Stimulated activated CD4-positive, alpha-beta T cell treated with anti-CD3 and anti-CD28 coated beads, TNF-alpha, amount 100 ng/mL, for 1 hour (primary cell): ENCODE data around the gene AMMECR1.

Experiments used
- DNase-seq, 3 donors: peaks; one replicate each; pipeline ENCODE4 v3.0.0-alpha.2; 2020; ENCODE audit warnings: low read depth in 3 of 3, low spot score in 1 of 3

AMMECR1 gene

GRCh38 chrX:110311437-110312230 lies 6.3 kb downstream of the AMMECR1 start:
- DNase-seq, result no peak

GRCh38 chrX:110310896-110311295 lies 7.0 kb downstream of the AMMECR1 start:
- DNase-seq, result peak in 1 of 3 donors; percentile 1

- no peak for DNase-seq
Measured at GRCh38 chrX:110310000-110310790, 7.7 kb downstream of the AMMECR1 start.

- DNase-seq, result no peak
Measured at GRCh38 chrX:110308220-110308619, 9.7 kb downstream of the AMMECR1 start.

GRCh38 chrX:110304884-110305283 lies 13.0 kb downstream of the AMMECR1 start:
- no peak for DNase-seq

GRCh38 chrX:110304371-110304770 lies 13.5 kb downstream of the AMMECR1 start:
- DNase-seq, result no peak

- no peak for DNase-seq
Measured at GRCh38 chrX:110302975-110303374, 14.9 kb downstream of the AMMECR1 start.

- DNase-seq, result no peak
Measured at GRCh38 chrX:110301194-110301593, 16.7 kb downstream of the AMMECR1 start.

- DNase-seq, result no peak
Measured at GRCh38 chrX:110294087-110294486, 23.8 kb downstream of the AMMECR1 start.

- no peak for DNase-seq
Measured at GRCh38 chrX:110293658-110294057, 24.2 kb downstream of the AMMECR1 start.

- no peak for DNase-seq
Measured at GRCh38 chrX:110287605-110288004, 30.3 kb downstream of the AMMECR1 start.

GRCh38 chrX:110286106-110286505 lies 31.8 kb downstream of the AMMECR1 start:
- DNase-seq, result no peak

- no peak for DNase-seq
Measured at GRCh38 chrX:110284159-110284558, 33.7 kb downstream of the AMMECR1 start.

GRCh38 chrX:110282922-110283321 lies 35.0 kb downstream of the AMMECR1 start:
- DNase-seq, result no peak

- no peak for DNase-seq
Measured at GRCh38 chrX:110281377-110281776, 36.5 kb downstream of the AMMECR1 start.

GRCh38 chrX:110280954-110281353 lies 36.9 kb downstream of the AMMECR1 start:
- DNase-seq, result no peak

- no peak for DNase-seq
Measured at GRCh38 chrX:110277609-110278008, 40.3 kb downstream of the AMMECR1 start.

GRCh38 chrX:110276778-110277177 lies 41.1 kb downstream of the AMMECR1 start:
- DNase-seq, result no peak

- no peak for DNase-seq
Measured at GRCh38 chrX:110268886-110269285, 49.0 kb downstream of the AMMECR1 start.

GRCh38 chrX:110268395-110268794 lies 49.5 kb downstream of the AMMECR1 start:
- no peak for DNase-seq

GRCh38 chrX:110267874-110268273 lies 50.0 kb downstream of the AMMECR1 start:
- no peak for DNase-seq

- no peak for DNase-seq
Measured at GRCh38 chrX:110265661-110266060, 52.2 kb downstream of the AMMECR1 start.
